HG03196 (cell line): Measurements from ENCODE around the gene GDF3.
"Not testable (repeated sequence)": the region's sequence is repeated elsewhere in the genome, so short reads cannot be mapped to it uniquely, and the experiment has no call there.

Source experiments
- ATAC-seq: cut with Tn5 transposase; IDR thresholded peaks from one replicate; pipeline ENCODE4 v1.9.1; 2021; ENCODE audit not compliant: unreplicated experiment

GDF3 gene

DNA sequence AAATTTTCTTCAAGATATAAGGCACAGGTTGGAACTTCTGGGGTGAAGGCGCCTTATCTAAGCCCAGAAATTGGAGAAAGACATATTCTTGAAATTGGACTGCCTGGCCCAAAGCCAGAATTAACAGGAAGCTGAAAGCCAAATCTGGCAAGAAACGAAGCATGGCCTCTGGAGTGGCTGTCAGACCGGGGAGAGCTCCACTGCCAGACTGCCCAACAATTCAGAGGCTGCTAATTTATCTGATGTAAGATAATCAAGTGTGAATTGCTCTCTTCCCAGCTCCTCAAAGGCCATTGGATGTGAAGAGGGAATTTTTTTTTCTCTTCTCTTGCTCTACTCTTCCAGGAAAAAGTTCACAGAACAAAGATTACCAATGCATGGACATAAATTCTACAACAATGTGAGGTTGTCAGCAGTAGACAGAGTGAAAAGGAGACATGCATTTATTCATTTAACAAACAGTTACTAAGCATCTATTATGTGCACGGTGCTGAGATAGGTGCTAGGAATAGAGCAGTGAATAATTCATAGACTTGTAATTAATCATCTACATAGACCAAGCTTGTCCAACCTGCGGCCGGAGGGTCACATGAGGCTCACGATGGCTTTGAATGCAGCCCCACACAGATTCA, at the start of gene GDF3:
Gene GDF3 (minus strand): TSS at position 210 of the 632 bp plus-strand sequence. CDS start 47 bp downstream, at position 163.
- ATAC-seq, result no peak

DNA sequence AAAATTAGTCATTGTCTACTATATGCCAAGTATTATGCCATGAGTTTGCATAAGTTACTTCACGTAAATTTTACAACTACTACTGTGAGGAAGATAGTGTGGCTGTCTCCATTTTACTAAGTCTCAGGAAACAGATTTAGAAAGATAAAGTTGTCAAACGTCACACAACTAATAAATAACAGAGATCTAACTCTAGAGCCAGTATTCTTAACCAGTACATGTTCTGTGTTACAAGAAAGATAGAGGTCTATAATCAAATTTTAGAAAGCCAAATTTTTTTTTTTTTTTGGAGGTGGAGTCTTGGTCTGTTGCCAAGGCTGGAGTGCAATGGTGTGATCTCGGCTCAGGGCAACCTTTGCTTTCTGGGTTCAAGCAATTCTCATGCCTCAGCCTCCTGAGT, 37.4 kb upstream of the GDF3 start:
- no peak for ATAC-seq

DNA sequence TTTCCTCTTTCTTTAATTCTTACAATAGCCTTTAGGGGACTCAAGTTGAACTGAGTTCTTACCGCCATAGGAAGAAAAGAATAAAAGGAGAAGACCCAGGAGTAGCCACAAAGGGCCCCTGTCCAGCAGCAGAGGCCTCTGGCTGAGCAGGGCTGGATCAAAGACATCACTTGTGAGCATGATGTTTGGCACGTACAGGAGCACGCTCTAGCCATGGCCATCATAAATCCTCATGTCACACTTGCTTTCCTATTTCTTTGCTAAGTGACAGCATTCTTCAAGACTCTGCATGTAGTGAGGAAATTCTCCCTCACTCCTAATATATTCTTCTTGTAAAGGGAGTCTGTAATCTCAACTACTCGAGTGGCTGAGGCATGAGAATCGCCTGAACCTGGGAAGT, 35.9 kb upstream of the GDF3 start:
- no peak for ATAC-seq

DNA sequence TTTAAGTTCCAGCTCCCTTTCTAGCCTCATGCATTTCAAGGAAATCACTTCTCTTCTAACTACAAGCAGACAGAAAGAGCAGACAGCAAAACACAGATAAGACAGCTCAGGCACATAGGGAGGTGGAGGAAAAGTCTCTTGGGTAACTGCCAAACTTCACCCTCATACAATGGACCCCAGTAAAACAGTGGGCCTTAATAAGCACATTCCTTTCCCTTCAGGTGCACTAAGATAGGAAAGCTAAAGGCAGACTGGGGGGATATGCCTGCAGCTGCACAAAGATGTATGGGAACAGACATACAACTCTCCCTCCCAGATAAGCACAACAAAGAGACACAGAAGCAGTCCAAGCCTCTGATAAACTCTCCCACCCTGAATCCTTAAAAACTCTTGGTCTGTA, 35.4 kb upstream of the GDF3 start:
- not testable (repeated sequence) for ATAC-seq

DNA sequence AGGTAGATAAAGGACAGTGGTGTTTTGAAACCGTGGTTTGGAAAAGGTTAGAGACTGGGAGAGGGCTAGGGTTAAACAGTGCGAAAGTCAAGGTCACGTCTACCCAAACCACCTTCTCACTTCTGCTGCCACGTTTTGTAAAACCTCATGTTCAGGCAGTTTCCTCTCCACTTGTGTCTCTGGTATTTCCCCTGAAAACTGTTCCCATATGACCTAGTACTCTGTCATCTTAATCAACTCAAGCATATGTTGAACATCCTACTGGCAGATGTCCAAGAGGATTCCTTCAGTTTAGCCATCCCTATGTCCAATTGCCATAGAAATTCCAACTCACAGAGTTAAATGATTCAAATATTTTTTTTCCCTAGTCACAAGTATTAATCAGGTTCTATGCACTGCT, 34.2 kb upstream of the GDF3 start:
- ATAC-seq, result no peak

DNA sequence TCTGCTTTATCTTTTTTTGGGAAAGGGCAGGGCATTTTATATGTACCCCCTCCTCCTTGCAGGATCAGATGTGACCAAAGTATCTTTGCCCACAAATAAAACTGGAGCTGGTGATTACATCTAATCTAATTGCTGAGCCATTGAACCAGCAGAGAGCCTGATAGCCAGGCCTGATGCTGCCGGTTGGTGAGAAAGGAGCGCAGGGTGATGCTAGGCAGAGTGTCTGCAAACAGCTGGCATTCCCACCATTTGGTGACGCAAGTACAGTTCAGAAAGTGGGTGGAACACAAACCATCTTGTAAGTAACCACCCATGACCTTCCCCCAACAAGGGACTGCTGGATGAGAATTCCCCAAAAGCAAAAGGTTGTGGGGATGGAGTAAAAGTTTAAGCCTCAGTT, 28.4 kb upstream of the GDF3 start:
- no peak for ATAC-seq

DNA sequence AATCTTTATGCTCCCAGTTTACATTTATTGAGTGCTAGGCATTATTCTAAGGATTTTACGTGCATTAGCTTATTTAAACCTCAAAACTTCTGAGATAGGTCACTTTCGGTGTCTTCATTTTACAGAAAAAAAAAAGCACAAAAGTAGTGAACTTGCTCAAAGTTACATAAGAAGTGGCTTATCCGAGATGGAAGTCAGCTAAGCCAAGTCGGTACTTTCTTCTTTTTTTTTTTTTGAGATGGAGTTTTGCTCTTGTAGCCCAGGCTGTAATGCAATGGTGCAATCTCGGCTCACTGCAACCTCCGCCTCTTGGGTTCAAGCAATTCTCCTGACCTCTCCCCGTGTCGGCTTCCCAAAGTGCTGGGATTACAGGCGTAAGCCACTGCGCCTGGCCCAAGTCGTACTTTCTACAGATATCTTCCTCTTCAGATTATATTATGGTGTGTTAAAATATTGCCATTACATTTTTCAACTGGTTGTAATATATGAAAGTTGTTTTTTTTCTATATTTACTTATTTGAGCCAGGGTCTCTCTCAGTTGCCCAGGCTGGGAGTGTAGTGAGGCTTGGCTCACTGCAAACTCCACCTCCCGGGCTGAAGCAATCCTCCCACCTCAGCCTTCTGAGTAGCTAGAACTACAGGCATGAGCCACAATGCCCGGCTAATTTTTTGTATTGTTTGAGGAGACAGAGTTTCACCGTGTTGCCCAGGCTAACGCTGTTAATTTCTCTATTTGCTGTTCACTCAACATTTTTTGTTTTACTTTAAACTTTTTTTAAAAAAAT, 24.6 kb upstream of the GDF3 start:
- no peak for ATAC-seq

DNA sequence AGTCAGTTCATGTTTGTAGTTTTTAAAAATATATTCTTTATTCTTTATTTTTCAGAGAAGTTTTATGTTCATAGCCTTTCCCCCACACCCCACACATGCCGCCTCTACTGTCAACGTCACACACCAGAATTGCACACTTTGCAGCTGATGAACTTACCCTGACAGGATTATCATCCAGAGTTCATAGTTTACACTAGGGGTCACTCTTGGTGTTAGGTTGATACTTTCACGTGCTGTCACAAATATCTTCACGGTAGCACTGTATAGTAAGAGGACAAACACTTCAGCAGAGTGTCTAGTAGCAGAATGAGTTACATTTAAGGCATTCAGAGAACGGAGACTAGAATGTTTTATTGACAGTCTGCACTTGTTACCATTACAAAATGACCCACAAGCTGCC, 20.8 kb upstream of the GDF3 start:
- no peak for ATAC-seq

DNA sequence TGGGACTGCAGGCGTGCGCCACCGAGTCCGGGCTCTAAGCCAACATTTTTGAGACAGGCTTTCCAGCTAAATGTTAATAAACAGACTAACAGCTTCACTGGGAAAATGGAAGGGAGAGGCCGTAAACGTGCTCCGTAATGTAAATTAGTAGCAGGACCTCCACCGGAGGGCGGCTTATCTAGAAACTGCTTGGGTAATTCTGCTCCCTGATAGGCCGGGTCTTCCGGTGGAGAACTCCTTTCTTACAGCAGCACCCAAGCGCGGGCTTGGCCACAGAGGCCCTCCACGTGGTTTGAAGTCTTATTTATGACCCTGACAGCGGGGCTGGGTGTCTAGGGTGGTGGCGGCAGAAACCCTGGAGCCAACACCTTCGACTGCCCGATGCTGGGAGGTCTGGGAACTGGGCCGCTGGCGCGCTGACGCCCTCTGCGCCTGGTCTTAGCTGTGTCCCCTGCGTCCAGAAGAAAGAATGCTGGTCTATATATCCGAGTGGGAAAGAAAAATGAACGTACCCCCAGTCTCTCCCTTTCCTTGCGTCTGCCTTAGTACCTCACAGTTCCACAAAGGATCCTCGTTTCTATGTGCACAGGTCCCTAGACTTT, 17.4 kb upstream of the GDF3 start:
- no peak for ATAC-seq

DNA sequence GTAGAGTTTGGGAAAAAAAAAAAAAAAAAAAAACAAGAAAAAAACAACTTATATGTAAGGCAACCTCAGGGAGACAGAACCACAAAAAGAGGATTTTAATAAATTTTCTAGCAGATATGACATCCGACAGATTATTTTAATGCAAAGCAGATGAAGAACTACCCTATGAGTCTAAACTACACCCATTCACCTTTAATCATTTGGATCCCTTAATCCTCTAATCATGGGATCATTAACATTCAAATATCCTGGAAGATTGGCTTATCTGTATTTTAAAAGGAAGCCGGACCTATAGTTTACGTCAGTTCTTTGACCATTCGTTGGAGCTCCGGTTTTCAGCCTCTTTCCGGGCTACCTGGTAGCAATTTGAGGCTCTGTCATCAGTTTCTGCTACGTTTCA, 15.6 kb upstream of the GDF3 start, which contains the start of gene DPPA3:
Gene DPPA3 (plus strand): TSS at position 301 of the 400 bp plus-strand sequence. CDS start 138 bp downstream, outside the sequence.
- ATAC-seq, result no peak

DNA sequence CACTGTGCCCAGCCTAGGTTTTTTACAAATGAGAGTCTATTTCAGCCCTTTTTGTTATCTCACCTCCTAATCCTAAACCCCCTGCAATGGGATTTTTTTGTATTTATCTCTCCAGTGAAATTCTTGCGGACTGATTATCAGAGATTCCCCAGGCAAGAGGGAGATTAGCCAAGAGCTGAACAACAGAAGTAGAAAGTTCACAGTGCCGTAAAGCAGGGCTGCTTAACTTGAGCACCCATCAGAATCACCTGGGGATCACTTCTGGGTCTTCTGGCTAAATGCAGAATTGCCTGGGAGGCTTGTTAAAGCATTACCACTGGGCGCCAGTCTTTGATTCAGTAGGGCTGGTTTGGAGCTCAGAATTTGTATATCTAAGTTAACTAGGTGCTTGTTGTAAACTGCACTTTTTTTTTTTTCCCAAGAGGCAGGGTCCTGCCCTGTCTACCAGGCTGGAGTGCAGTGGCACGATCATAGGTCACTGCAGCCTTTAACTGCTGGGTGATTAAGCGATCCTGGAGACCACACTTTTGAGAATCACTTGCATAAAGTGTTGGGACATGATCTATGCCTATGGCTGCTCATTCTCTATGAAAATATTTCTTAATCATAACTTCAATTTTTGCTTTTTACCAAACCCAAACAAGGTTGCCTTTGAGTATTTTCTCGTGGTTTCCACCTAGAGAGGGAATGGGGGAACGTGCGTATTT, 14.5 kb upstream of the GDF3 start:
- no peak for ATAC-seq

DNA sequence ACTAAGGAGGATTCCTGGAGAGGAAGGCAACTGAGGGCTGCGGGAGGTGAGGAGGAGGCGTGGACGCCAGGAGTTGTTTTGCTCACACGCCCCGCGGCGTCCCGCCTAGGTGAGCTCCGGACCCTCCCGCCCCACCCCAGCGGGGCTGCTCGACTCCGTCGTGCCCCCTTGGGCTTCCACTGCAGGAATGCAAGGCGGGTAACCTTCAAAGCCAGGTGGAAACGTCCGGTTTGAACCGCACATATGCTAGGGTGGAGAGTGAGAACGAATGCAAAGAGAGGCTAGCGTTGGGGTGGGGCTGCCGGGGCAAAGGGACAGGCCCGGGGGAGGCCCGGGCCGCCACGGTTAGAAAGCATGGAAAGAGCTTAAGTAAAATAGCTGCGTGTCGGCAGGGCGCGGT, 10.3 kb upstream of the GDF3 start:
- no peak for ATAC-seq

DNA sequence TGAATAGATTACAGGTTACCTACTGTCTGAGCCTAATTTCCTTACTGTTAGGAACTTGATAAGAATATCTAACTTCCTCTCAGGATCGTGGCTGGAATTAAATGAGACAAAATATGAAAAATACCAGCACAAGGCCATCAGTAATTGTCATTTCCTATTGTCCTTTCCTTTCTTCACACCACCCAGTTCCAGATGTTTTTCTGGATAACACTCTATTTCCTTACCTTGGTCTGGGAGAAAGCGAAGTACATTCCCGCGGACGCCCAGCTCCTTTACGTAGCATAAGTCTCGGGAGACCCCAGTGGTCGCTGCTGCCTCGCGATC, 376 bp downstream of the GDF3 start:
- no peak for ATAC-seq

DNA sequence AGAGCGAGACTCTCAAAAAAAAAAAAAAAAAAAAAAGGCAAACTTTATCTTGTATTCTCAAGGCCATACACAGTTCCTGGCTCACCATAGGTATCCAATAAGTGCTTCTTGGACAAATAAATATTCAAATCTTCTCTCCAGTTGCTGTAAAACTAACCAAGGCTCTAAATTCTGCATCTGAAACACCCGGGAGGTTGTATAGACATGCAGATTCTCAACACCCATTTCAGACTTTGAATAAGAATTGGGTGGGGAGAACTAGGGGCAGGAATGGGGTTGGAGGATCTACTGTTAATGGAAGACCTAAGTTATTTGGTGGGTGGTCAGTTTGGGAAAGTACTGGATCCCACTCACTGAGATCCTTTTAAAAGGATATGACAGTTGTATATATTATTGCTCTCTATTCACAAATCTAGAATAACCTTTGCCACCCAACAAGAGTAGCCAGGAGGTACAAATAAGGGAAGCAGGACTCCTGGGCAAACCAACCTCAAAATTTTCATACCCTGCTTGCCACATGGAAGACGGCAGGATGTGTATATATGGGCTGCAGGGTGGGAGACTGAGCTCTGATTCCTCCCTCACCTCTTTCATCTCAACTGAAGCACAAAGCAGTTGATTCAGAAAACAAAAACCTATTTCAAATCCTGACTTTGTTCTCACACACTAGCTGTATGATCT, 879 bp downstream of the GDF3 start:
- no peak for ATAC-seq

DNA sequence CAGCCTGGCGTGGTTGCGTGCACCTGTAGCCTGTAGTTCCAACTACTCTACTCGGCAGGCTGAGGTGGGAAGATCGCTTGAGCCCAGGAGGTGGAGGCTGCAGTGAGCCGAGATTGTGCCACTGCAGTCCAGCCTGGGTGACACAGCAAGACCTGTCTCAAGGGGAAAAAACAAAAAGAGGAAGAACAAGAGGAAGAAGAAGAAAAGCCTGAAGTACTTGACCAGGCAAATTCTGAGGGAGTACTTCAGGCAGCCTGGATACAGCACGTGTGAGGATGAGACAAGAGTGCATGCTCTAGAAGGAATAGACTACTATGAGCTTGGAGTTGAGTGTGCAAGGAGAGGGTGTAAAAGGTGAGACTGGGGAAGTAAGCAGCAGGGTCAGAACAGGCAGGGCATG, 1.8 kb downstream of the GDF3 start:
- ATAC-seq, result no peak

DNA sequence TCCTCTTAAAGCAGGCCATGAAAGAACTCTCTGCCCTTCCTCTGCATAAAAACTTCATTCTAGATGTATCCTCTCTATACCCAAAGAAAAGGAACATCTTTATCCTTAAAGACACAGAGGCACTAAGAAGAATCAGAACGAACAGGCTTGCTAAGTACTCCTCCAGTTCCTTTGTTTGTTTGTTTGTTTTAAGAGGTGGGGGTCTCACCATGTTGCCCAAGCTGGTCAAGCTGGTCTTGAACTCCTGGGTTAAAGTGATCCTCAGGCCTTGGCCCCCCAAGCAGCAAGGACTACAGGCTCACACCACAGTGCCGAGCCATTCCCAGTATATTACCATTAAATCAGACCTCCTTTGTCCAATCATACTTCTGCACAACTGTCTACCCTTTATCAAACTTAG, 14.0 kb downstream of the GDF3 start:
- no peak for ATAC-seq

DNA sequence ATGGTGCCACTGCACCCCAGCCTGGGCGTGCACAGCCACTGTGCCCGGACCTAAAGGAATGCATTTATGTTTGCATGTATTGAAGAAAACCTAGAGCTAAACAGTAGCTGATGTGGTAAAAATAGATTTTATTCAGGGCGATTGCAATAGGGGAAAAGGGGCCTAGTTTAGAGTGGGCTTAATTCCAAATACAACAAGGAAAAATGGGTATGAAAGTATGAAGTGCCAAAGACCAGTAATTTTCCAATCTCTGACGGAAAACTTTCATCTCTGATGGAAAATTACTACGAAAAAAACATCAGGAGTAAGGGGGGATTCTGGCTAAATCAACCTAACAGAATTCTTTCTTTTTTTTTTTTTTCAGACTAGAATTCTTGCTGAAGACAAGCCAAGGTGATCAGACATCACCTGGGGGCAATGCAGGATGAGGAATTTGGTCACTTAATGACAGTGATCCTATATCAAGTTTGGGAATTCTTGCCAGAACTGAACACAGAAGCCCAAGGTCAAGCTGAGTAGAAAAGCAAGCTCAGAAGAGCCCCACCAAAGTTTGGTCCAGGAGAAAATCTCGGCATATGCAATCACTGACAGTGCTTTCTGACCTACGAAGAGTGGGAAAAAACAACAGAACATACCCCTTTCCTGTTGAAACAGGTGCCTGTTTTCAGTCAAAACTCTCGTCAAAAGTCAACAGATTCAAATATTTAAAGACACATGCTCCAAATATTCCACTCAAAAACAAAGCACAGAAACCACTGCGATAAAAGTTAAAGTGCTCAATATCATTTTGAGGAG, 16.1 kb downstream of the GDF3 start:
- no peak for ATAC-seq

DNA sequence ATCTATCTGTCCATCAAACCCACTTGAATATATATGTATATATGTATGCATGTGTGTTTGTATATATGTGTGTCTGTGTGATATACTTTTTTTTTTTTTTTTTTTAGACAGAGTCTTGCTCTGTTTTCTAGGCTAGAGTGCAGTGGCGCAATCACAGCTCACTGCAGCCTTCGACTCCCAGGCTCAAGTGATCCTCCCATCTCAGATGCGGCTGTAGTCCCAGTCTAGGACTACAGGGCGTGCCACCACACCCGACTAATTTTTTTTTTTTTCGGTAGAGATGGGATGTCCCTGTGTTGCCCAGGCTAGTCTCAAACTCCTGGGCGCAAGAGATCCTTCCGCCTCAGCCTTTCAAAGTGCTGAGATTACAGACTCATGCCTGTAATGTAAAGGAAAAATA, 16.8 kb downstream of the GDF3 start:
- no peak for ATAC-seq

DNA sequence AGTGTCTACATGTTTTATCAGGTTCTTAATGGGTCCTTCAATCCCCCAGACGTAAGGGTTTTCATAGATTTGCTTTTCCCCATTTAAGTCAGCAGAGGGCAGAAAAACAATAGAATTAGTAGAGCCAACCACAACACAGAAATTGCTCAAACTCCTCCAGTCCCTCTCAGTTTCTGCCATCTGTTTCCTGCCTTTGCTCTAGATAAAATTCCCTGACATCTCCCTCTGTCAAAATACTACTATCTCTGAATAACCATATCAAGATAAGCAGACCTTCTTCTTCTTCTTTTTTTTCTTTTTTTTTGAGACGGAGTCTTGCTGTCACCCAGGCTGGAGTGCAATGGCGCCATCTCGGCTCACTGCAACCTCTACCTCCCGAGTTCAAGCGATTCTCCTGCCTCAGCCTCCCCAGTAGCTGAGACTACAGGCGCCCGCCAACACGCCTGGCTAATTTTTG, 18.1 kb downstream of the GDF3 start:
- ATAC-seq, result not testable (repeated sequence)

DNA sequence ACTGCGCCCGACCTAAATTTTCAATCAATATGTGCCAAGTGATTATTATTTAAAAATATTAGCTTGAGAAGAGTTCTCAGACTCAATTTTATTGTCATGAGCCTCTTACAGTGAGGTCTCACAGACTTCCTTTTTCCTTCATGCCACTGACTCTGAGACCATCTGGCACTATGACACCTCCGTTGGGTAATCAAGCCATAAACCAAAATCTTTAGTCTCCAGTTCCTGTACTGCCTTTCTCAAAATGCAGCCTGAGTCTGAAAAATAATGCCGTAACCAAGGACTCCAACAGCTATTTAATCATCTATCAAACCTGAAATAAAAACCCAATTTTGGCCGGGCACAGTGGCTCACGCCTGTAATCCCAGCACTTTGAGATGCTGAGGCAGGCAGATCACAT, 20.1 kb downstream of the GDF3 start:
- ATAC-seq, result not testable (repeated sequence)
